Activated T-cell treated with anti-CD3 and anti-CD28 coated beads for 1 hour (primary cell): Measurements from ENCODE around the gene RAB6B.

Experiments
- DNase-seq: peaks from one replicate; pipeline ENCODE4 v3.0.0-alpha.2; 2020; ENCODE audit warnings: low read depth

RAB6B gene

GRCh38 chr3:133895208-133896001 lies at the start of gene RAB6B:
Gene RAB6B (minus strand): TSS chr3:133895882. CDS start chr3:133895466, 416 bp downstream.
- DNase-seq: no peak

- DNase-seq: no peak
Measured at GRCh38 chr3:133944641-133945380, 49.1 kb upstream of the RAB6B start.

DNA sequence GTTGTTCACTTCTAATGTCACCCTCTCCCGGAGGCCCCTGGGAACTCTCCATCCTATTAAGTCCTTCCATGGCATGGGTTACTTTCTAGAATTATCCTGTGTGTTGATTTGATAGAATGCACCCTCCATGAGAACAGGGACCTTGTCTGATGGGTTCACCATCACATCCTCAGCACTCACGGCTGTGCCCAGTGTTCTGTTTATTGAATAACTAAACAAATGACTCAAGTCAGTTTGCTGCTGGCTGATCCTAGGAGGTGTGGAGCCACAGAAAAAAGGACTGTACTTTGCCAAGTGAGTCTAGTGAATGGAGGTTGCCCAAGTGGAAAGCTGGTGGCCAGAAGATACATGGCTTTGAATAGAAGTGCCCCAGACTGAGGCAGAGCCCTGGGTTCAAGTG lies 48.5 kb upstream of the RAB6B start:
- no peak for DNase-seq

- no peak for DNase-seq
Measured at GRCh38 chr3:133943639-133944141, 48.0 kb upstream of the RAB6B start.

DNA sequence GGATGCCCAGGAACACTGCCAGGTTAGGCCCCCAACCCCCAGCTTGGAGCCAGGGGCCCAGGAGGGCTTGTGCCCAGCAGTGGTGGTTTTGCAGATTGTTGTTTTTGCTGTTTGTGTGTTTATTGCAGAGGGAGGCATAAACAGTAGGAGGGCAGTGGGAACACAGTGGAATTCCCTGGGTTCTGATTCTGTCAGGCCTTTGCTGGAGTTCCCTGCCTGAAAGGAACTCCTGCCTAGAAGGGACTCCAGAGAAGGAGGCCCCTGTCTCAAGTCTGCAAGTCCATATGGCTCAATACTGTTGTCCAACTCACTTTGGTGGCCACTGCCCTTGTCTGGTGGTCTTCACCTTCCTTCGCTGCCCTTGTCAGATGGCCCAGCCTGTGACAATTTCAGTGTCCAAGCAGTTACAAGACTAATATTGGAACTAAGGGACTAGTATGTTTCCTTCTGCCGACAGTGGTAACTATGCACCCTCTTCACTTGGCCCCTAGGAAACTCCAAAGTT lies 47.4 kb upstream of the RAB6B start:
- DNase-seq: no peak

GRCh38 chr3:133941415-133941821 lies 45.7 kb upstream of the RAB6B start:
- DNase-seq: no peak

DNA sequence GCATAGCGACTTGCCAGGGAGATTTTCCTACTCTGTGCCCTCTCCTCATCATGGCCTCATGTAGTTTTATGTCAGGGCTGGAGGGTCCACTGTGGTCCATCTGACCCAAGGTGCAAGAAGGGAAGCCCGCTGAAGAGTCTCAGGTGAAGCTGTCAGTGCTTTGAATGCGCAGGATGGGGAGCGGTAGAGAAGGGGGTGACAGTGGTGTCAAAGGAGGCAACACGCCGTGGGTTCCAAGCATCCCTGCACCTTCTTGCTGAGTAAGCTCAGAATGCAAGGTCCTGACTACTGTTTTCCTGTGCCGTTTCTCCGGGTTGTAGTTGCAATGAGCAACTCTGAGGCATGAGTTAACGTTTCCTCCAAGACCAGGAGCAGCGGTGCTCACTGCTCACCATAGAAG lies 44.9 kb upstream of the RAB6B start:
- DNase-seq: no peak

DNA sequence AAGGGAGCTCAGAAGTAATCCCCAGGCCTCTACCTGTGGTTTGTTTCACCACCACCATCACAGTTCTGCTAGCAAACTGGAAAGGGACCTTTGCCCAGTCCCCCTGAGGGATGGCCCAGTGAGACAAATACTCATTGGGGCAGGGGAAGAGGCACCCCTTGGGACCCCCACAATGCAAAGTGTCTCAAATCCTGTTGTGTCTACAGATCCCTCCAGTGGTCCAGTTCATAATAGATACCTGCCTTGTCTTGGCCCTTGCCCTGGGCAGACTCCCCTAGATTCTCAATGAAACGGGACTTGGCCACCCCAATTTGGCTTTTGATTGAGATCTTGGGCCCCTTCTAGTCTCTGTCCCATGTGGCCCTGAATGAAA lies 43.8 kb upstream of the RAB6B start:
- DNase-seq: no peak

DNA sequence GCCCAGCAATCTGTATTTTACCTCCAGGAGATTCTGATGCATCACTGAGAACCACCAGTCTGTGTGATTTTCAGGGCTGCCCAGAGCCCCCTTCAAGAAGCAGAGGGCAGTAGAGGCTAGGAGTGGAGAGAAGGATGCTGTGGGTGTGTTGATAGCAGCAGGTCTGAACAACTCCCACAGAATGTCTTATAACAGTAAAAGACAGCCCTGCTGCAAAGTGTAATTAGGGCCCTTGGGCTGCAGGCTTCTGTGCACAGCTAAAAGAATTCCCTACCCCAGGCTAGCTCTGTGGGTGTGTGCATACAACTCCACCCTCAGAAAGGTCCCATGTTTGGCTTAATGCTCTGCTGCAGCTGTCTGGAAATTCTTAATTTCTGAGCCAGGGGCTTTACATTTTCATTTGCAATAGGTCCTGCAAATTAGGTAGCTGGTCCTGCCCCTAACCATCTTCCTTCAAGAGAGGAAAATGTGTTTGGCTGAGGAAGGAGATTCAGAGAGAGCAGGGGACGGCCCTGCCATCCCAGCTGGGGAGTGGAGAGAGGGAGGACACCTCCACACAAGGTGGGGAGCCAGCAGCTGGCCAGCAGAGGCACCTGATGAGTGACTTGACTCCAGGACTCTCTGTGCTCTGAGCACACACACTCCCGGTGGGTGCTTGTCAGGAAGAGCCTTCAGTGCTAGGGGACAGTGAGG lies 43.2 kb upstream of the RAB6B start:
- no peak for DNase-seq

DNA sequence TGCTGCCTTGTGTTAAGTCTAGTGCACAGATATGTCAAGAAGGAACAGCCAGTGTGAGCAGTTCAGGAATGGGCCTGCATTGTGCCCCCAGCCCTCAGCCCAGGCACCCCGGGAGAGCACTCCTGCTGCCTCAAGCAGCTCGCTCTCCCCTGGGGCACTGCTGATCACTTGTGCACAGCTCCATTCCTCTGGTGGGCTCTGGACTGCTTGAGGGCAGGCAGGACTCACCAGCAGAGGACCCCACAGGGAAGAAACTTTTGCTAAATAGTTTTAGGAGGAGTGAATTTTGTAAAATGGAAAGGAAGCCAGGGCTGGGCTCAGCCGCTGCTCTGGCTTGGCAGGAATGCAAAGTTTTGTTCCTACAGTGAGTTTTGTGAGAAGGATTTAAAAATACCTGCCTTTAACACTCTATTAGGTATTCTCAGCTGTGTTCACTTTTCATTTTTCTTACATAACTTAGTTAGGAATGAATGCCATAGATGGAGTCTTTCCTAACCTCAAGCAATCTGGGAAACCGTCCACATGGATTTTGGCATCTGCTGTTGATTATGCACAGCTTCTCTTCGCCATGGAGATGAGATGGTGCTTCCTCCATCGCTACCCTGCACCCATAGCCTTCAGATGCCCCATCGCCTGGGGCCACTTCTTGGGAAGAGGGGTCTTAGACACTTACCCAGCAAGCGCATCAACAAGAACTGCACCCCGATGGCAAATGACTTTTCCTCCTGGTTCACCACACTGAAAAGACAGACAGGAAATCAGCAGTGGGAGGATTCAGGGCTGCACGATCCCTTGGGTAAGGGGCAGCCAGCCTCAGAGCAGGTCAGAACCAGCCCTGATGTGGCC lies 42.3 kb upstream of the RAB6B start:
- DNase-seq: no peak

DNA sequence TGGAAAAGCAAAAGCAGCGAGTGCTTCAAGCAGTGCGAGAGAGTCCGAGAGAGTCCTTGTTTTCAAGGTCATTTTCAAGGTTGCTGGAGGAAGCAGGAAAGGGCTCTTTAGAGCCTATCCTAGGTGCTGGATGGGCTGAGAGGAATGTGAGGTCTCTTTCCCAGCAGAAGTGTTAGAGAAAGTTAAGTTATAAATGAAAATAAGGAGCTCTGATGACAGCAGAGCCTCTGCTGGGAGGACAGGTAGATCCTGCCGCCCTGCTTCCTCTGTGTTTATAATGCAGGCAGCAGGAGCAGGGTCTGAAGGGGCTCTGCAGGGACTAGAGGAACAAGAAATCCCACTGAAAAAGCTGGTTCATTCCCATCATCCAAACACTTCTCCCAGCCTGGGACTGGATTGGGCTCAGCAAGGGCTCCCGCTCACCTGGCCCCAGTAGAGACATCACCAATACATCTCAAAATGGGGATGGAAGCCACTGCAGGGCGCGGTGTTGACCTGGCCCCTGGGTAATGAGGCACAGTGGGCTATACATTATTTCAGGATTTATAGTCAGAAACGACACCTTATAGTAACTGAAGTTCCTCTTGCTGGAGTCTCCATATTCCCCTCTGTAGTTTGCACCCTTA lies 41.5 kb upstream of the RAB6B start:
- DNase-seq: no peak

- DNase-seq: no peak
Measured at GRCh38 chr3:133935843-133936769, 40.4 kb upstream of the RAB6B start.

DNA sequence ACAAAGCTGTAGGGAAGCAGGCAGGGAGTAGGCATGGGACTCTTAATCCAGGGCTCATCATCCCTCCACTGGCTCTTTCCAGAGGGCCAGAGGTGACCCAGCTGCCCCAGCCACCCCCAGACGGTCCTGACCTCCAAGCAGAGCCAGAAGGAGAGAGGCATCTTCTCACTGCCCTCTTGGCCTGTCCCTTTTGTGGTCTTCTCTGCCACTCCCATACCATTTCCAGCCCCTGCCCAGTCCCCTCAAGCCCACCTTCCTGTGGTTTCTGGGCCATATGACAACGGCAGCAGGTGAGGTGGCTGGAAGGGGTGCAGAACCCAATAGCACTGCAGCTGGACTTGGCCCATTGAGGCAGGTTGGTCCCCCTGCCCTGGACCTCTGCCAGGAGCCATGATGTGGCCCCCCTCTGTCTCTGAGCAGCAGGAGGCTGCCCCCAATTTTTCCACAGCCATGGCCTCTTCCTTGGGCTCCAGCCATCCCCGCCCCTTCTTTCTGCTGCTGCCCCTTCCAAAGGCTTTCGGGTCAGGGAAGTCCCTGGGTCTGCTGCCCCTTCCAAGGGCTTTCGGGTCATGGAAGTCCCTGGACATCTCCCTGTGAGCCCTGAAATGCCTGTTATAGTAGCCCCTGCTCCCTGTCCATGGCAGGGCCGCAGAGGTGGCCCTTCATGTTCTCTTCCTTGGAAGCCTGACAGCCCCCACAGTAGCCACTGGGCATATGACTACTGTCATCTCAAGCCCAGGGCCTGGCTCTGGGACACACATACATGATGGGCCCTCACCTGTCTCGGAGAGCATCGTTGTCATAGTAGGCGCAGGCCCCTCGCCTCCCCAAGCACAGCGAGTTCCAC lies 39.5 kb upstream of the RAB6B start:
- no peak for DNase-seq

GRCh38 chr3:133934073-133934970 lies 38.6 kb upstream of the RAB6B start:
- DNase-seq: no peak

DNA sequence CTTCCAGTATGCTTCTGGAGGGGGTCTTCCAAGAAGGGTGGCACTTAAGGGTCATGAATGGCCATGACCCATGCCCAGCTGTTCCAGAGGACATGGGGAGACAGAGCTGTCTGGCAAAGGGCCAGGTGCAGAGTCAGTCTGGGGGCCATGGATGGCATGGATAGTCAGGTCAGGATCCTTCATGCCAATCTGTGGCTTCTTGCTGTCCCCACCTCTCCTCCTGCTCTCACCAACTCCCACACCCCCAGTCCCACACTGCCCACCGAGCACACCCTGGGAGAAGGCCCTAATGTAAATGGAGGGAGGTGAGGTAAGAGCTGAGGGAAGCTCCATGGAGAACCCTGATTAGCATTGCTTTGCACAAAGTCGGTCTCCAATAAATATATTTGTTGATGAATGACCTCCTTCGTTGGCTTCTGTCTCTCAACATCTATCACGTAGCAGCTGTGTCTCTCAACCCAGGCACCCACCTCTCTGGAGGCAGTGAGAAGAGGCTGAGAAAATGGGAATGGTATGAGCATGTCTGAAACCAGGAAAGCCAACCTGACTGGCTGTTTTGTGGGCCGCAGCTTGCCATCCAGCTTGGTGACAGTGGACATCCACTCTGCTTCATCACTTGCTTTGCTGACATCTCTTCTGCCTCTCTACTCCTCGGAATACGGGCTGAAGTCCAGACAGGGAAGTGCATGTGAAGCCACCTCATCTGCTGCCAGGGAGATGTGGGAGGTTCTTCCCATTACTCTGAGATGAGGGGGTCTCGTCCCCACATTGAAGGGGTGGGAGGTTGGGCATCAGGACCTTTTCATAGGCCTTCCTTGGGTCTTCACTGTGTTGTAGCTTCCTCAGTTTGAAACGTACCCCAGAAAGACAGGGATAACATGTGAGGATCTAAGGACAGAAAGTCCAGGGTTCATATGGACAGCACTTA lies 37.7 kb upstream of the RAB6B start:
- no peak for DNase-seq

- DNase-seq: no peak
Measured at GRCh38 chr3:133932009-133932408, 36.3 kb upstream of the RAB6B start.

DNA sequence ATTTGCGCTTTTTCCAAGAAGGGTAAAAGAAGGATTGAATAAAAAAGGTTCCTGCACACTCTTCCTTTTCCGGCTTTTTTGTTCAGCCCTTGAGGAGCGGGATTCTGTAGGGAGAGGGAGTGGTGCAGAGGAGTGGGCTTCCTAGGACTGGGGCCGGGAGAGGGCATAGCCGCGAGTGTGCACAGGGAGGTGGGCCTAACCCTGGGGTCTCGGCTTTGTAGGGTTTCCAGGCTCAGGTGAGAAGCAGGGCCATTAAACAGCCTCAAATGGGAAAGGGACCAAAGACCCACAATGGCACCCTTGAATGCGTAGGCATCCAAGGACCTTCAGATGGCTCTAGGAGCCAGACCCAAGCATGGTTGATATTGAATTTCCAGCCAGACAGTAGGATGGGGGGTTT lies 35.4 kb upstream of the RAB6B start:
- DNase-seq: no peak
